ENCODE measurements around the gene ULK1. TPM values are rescaled to one million over a fixed set of nuclear protein-coding genes. Genes with fewer than 3 reads are reported as not detected.

The ULK1 gene
- total RNA-seq, 1 experiment from 2014 or later, result 72.1 TPM

GRCh38 chr12:131897875-131898274 is 3.5 kb downstream of the ULK1 start:
- Histone ChIP-seq H3K4me1 (ENCODE audit: control insufficient read depth, insufficient read depth, low read length) (peaks cover 4% of the 10 kb centered on the region; the same call in 1 of the 2 replicates), H3K4me3 (ENCODE audit: low read depth in 2 of 2, low read length in 2 of 2) (no peak overlapping the region), H3K27me3 (ENCODE audit: control insufficient read depth, insufficient read depth, low read length) (no peaks in the 10 kb centered on the region), H3K27ac (ENCODE audit: low read length) (no peak overlapping the region), H3K9me3 (ENCODE audit: control insufficient read depth, insufficient read depth, low read depth, low read length) (no peaks in the 10 kb centered on the region), H3K36me3 (ENCODE audit: control insufficient read depth, insufficient read depth, low read length) (no peaks in the 10 kb centered on the region)
- ChIA-PET POLR2A (interaction anchor here (0.6 kb wide), 1 partner anchor 36 kb away, joined by 3 read pairs; no protein-coding TSS in a partner anchor), CTCF (no interaction called here)
- TF ChIP-seq CTCF (IDR thresholded peaks at IDR 0.05), result no peak
- TF ChIP-seq POLR2AphosphoS5 (IDR thresholded peaks at IDR 0.05; ENCODE audit: low read depth, low read length), result no peak
- TF ChIP-seq TCF7L2 (IDR thresholded peaks at IDR 0.05; ENCODE audit: low read depth, low read length), result no peak
- in situ Hi-C loops (cut with HindIII; ENCODE audit: low pct_unique_long_range_greater_than_20kb, low sequenced_read_pairs), result no loop called here
- ATAC-seq (no peak), DNase-seq (ENCODE audit: low read depth, low spot score) (no peak)
- BruUV-seq (replicated peaks), result no TSS peak
- intact Hi-C loops (cut with micrococcal nuclease; ENCODE audit: unreplicated experiment), result no loop called here

GRCh38 chr12:131900397-131900796 is 6.0 kb downstream of the ULK1 start:
- Histone ChIP-seq H3K4me1 (ENCODE audit: control insufficient read depth, insufficient read depth, low read length) (no peaks in the 10 kb centered on the region; the same call in 1 of the 2 replicates), H3K9me3 (ENCODE audit: control insufficient read depth, insufficient read depth, low read depth, low read length) (no peaks in the 10 kb centered on the region), H3K27me3 (ENCODE audit: control insufficient read depth, insufficient read depth, low read length) (no peaks in the 10 kb centered on the region), H3K36me3 (ENCODE audit: control insufficient read depth, insufficient read depth, low read length) (no peaks in the 10 kb centered on the region), H3K27ac (ENCODE audit: low read length) (no peak overlapping the region), H3K4me3 (ENCODE audit: low read depth in 2 of 2, low read length in 2 of 2) (no peak overlapping the region)
- CTCF ChIA-PET, result no interaction called here
- intact Hi-C loops (cut with micrococcal nuclease; ENCODE audit: unreplicated experiment), result no loop called here
- POLR2A ChIA-PET, result interaction anchor here (0.6 kb wide), 1 partner anchor 176 kb away, joined by 13 read pairs; no protein-coding TSS in a partner anchor
- no TSS peak for BruUV-seq (replicated peaks)
- in situ Hi-C loops (cut with HindIII; ENCODE audit: low pct_unique_long_range_greater_than_20kb, low sequenced_read_pairs), result no loop called here
- no peak for ATAC-seq
- TF ChIP-seq SIN3A (IDR thresholded peaks at IDR 0.05; ENCODE audit: borderline replicate concordance, insufficient read depth, low read depth, low read length) (no peak), POLR2AphosphoS5 (IDR thresholded peaks at IDR 0.05; ENCODE audit: low read depth, low read length) (no peak), REST (IDR thresholded peaks at IDR 0.05; ENCODE audit: insufficient read depth in 1 of 2, low read depth in 2 of 2, low read length in 1 of 2) (no peak), TCF7L2 (IDR thresholded peaks at IDR 0.05; ENCODE audit: low read depth, low read length) (no peak), CTCF (IDR thresholded peaks at IDR 0.05) (no peak)
- DNase-seq (ENCODE audit: low read depth, low spot score), result no peak

All from Panc1 (cell line).